ENCODE measurements around the gene FDCSP. TPM values are rescaled to one million over a fixed set of nuclear protein-coding genes. Genes with fewer than 3 reads are reported as not detected.

Gene FDCSP
- total RNA-seq, 4 donors from 2014 or later, result 5.7 TPM; not detected in 3

GRCh38 chr4:70191647-70192046, 34.3 kb upstream of the FDCSP start:
- Histone ChIP-seq H3K4me1 (no peaks in the 10 kb centered on the region), H3K27me3 (peaks cover 0 to 9% (median 0%) of the 10 kb centered on the region in 4 donors), H3K4me3 (no peak overlapping the region), H3K9me3 (no peaks in the 10 kb centered on the region), H3K27ac (no peak overlapping the region), H3K36me3 (no peaks in the 10 kb centered on the region)
- TF ChIP-seq CTCF (IDR thresholded peaks at IDR 0.05) (no peak), POLR2A (IDR thresholded peaks at IDR 0.05) (no peak)
- no peak for DNase-seq
- WGBS, 2 donors, result 25 to 32% methylated on average over 1 of the region's 1 CpG
- intact Hi-C loops (cut with DNase I), result no loop called here

- Histone ChIP-seq H3K4me3 (no peak overlapping the region), H3K27ac (no peak overlapping the region), H3K9me3 (no peaks in the 10 kb centered on the region), H3K36me3 (no peaks in the 10 kb centered on the region), H3K4me1 (no peaks in the 10 kb centered on the region), H3K27me3 (peaks cover 0 to 8% (median 0%) of the 10 kb centered on the region in 4 donors)
- WGBS, 2 donors, result 88 to 92% methylated on average over 2 of the region's 2 CpGs
- no peak for DNase-seq
- intact Hi-C loops (cut with DNase I), result no loop called here
- TF ChIP-seq POLR2A (IDR thresholded peaks at IDR 0.05) (no peak), CTCF (IDR thresholded peaks at IDR 0.05) (no peak)
Observed at GRCh38 chr4:70192895-70193294, 33.0 kb upstream of the FDCSP start.

- no peak within 1 kb of the TSS for H3K27ac ChIP-seq
- no peaks in the 10 kb centered on the region for H3K4me1 ChIP-seq
- H3K9me3 ChIP-seq, result no peaks in the 10 kb centered on the region
- intact Hi-C loops (cut with DNase I), result no loop called here
- H3K4me3 ChIP-seq, result no peak within 1 kb of the TSS
- WGBS, 2 donors, result 72 to 77% methylated on average over 1 of the region's 1 CpG
- peaks cover 0 to 8% (median 0%) of the 10 kb centered on the region in 4 donors for H3K27me3 ChIP-seq
- TF ChIP-seq CTCF (IDR thresholded peaks at IDR 0.05), result no peak
- no peak for TF ChIP-seq POLR2A (IDR thresholded peaks at IDR 0.05)
- DNase-seq, result no peak
- no peaks in the 10 kb centered on the region for H3K36me3 ChIP-seq
Observed at GRCh38 chr4:70195425-70195824, 30.5 kb upstream of the FDCSP start, which contains the start of gene ODAM. TSS of gene ODAM (plus strand) at chr4:70195725. CDS start at chr4:70196544, 819 bp downstream.

GRCh38 chr4:70196857-70197256, 29.1 kb upstream of the FDCSP start:
- Histone ChIP-seq H3K36me3 (no peaks in the 10 kb centered on the region), H3K4me3 (no peak overlapping the region), H3K27me3 (peaks cover 0 to 8% (median 0%) of the 10 kb centered on the region in 4 donors), H3K27ac (no peak overlapping the region), H3K9me3 (no peaks in the 10 kb centered on the region), H3K4me1 (no peaks in the 10 kb centered on the region)
- WGBS, 2 donors, result 59 to 61% methylated on average over 2 of the region's 2 CpGs
- DNase-seq, result no peak
- intact Hi-C loops (cut with DNase I), result no loop called here
- TF ChIP-seq CTCF (IDR thresholded peaks at IDR 0.05) (no peak), POLR2A (IDR thresholded peaks at IDR 0.05) (no peak)

- Histone ChIP-seq H3K4me1 (no peaks in the 10 kb centered on the region), H3K27ac (no peak overlapping the region), H3K9me3 (no peaks in the 10 kb centered on the region), H3K36me3 (no peaks in the 10 kb centered on the region), H3K27me3 (peaks cover 0 to 8% (median 0%) of the 10 kb centered on the region in 4 donors), H3K4me3 (no peak overlapping the region)
- WGBS, 2 donors, result 47 to 59% methylated on average over 2 of the region's 2 CpGs
- intact Hi-C loops (cut with DNase I), result no loop called here
- no peak for DNase-seq
- TF ChIP-seq CTCF (IDR thresholded peaks at IDR 0.05) (no peak), POLR2A (IDR thresholded peaks at IDR 0.05) (no peak)
Observed at GRCh38 chr4:70197842-70198241, 28.1 kb upstream of the FDCSP start.
